Choroid plexus epithelial cell (primary cell): ENCODE results near the gene MYO10.

Source experiments
- DNase-seq: peaks from one replicate; pipeline ENCODE4 v3.0.0-alpha.2; 2010; ENCODE audit warnings: low read depth
- H3K4me3 ChIP-seq: 2 replicates; pipeline ENCODE4 v1.5.1; 2011; ENCODE audit warnings: low read depth, mild to moderate bottlenecking, control low read depth, low read length, moderate library complexity
- TF ChIP-seq, protein P1 (sequence below): conservative IDR thresholded peaks from 2 replicates; pipeline ENCODE4 v1.5.1; 2011; ENCODE audit warnings: low read depth, mild to moderate bottlenecking, control low read depth, inconsistent platforms, low read length, moderate library complexity

MYO10 gene

GRCh38 chr5:16617274-16617968, 318.7 kb downstream of the MYO10 start:
- TF ChIP-seq, protein P1, sequence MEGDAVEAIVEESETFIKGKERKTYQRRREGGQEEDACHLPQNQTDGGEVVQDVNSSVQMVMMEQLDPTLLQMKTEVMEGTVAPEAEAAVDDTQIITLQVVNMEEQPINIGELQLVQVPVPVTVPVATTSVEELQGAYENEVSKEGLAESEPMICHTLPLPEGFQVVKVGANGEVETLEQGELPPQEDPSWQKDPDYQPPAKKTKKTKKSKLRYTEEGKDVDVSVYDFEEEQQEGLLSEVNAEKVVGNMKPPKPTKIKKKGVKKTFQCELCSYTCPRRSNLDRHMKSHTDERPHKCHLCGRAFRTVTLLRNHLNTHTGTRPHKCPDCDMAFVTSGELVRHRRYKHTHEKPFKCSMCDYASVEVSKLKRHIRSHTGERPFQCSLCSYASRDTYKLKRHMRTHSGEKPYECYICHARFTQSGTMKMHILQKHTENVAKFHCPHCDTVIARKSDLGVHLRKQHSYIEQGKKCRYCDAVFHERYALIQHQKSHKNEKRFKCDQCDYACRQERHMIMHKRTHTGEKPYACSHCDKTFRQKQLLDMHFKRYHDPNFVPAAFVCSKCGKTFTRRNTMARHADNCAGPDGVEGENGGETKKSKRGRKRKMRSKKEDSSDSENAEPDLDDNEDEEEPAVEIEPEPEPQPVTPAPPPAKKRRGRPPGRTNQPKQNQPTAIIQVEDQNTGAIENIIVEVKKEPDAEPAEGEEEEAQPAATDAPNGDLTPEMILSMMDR: no peak
- DNase-seq: no peak
- peak overlapping the region; percentile 56 for H3K4me3 ChIP-seq

DNA sequence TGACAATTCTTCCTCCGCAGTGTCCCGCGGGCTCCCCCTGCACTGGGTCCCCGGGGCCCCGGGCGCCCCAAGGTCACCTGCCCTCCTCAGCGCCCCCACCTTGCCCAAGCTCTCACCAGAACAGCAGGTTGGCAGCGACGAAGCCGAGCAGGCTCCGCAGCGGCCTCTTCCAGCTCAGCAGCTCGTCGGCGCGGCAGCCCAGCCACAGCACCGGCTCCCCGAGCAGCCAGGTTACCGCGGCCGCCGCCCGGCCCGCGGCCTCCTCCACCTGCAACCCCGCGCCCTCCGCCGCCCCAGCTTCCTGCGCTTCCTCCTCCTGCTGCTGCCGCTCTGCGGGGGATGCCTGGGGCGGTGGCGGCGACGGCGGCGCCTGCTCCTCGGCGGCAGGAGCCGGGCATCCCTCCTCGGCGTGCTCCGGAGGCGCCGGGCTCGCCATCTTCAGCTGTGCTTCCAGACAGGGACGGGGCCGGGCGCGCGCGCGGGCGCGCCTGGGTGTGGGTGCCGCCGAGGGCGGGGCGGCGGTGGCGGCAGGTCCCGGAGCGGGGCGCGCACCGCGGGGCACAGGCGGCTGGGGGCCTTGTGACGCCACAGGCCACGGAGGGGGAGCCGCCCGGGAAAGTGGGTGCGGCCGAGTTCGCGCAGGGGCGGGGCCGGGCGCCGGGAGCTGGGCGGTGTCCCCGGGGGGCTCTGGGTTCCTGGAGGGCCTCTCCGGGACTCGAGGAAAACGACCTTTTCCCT, 319.4 kb downstream of the MYO10 start, which contains the start of gene RETREG1:
Gene RETREG1, minus strand, starts transcription at position 462 of the 738 bp plus-strand sequence. Its CDS starts 26 bp downstream, at position 436.
- TF ChIP-seq, protein P1: no peak
- peak within 1 kb of the TSS; percentile 56 for H3K4me3 ChIP-seq
- peak; percentile 15 for DNase-seq

DNA sequence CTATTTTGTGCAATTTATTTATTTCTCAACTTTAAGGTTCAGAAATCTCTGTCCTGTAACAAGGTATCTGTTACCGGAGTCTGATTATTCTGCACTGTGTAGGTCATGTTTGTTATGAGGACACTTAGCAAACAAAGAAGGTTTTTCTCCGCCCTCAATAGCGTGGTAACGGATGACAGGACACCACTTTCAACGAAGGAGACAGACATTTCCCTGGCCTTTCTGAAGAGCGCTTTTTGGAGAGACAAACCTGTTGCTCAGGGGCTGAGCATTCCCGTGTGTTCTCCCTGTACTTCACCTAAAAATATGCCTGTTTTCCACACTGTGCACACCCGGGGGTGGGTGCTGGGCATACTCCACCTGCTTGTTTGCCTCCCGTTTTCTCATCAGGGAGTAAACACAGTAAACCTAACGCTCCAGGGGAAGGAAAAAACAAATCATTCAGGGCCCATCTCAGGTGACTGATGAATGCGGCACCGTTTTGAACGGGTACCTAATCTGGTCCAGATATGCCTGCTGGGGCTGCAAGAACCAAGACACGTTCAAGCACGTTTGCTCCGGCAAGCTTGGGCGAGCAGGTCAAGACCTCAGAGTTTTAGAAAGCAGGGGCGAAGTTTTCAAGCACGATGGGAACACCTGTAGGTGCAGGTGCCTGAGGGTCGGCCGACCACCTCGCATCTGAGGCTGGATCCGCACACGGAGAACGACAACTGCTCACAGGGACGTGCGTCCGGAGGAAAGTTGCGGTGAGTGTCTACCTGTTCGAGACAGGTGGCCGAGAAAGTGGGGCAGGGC, 320.1 kb downstream of the MYO10 start:
- H3K4me3 ChIP-seq: peak overlapping the region; percentile 56
- TF ChIP-seq, protein P1: no peak
- DNase-seq: no peak

GRCh38 chr5:16612007-16612406, 324.1 kb downstream of the MYO10 start:
- no peak overlapping the region for H3K4me3 ChIP-seq
- DNase-seq: no peak
- TF ChIP-seq, protein P1: no peak
